Measurements from ENCODE around the gene STAG3.

Gene STAG3

GRCh38 chr7:100152404-100152803 lies 25.3 kb upstream of the STAG3 start:
- DNase-seq (ENCODE audit: low read depth): no peak
- H3K4me3 ChIP-seq (ENCODE audit: low read depth, low read length): no peak overlapping the region
- no peak for TF ChIP-seq CTCF (IDR thresholded peaks at IDR 0.05; ENCODE audit: insufficient read depth, low read depth, low read length, missing control alignments)

DNA sequence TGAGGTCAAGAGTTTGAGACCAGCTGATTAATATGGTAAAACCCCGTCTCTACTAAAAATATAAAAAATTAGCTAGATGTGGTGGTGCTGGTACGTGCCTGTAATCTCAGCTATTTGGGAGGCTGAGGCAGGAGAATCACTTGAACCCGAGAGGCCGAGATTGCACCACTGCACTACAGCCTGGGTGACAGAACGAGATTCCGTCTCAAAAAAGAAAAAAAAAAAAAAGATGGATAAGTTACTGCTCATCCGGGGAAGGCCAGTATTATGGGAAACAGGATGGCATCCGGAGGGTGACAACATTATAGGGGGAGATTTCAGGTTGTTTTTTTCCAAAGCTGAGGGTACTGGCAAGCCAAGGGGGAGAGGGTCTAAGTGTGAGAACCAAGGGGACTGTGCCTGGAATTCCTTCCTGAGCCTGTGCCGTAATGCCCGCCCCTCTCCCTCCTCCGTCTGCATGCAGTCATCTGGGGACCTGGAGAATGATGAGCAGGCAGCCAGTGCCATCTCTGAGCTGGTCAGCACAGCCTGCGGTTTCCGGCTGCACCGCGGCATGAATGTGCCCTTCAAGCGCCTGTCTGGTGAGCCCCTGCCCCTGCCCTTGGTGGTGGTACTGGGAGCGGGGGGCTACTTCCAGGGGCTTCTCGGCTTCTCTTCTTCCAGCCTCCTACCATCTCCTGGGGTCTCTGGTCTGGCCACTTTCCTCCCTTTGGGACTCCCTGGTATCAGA lies 24.6 kb upstream of the STAG3 start:
- TF ChIP-seq CTCF (IDR thresholded peaks at IDR 0.05; ENCODE audit: insufficient read depth, low read depth, low read length, missing control alignments): no peak
- no peak for DNase-seq (ENCODE audit: low read depth)

DNA sequence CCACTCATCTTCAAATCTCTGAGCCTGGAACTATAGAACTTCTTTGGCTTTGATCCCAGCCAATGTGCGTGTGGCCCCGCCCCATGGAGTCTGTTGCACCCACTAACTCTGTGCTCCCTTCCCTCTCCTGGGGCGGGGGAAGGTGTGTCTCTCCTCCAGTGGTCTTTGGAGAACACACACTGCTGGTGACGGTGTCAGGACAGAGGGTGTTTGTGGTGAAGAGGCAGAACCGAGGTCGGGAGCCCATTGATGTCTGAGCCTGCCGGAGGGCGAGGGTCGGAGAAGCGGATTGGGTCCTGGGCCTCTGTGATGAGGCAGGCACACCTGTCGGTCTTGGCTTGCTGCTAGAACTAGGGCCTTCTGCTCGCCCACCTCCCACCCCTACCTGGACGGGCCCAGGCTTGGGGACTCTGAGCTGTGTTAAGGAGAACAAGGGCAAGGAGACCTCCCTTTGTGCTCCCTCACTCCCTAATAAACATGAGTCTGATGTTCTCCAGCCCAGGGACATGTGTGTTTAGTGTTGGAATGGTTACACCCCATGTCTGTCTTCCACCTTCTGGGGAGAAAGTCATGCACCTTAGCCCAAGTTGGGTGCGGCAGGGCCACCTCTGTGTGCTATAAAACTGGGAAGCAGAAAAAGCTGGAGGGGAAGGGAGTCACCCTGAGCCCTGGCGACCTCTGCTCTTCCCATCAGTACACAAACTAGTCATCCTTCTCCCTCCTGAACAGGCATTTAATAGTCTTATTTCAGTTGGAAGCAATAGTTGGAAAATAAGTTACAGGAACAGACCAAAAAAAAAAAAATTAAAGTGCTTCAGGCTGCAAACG lies 23.8 kb upstream of the STAG3 start:
- no peak overlapping the region for H3K4me3 ChIP-seq (ENCODE audit: low read depth, low read length)
- no peak for DNase-seq (ENCODE audit: low read depth)
- TF ChIP-seq CTCF (IDR thresholded peaks at IDR 0.05; ENCODE audit: insufficient read depth, low read depth, low read length, missing control alignments): no peak

More for the DNA sequence above, 24.6 kb upstream of the STAG3 start:
- no peak overlapping the region for H3K4me3 ChIP-seq (ENCODE audit: low read depth, low read length)

GRCh38 chr7:100154651-100155491 lies 22.8 kb upstream of the STAG3 start:
- no peak overlapping the region for H3K4me3 ChIP-seq (ENCODE audit: low read depth, low read length)
- no peak for TF ChIP-seq CTCF (IDR thresholded peaks at IDR 0.05; ENCODE audit: insufficient read depth, low read depth, low read length, missing control alignments)
- no peak for DNase-seq (ENCODE audit: low read depth)

DNA sequence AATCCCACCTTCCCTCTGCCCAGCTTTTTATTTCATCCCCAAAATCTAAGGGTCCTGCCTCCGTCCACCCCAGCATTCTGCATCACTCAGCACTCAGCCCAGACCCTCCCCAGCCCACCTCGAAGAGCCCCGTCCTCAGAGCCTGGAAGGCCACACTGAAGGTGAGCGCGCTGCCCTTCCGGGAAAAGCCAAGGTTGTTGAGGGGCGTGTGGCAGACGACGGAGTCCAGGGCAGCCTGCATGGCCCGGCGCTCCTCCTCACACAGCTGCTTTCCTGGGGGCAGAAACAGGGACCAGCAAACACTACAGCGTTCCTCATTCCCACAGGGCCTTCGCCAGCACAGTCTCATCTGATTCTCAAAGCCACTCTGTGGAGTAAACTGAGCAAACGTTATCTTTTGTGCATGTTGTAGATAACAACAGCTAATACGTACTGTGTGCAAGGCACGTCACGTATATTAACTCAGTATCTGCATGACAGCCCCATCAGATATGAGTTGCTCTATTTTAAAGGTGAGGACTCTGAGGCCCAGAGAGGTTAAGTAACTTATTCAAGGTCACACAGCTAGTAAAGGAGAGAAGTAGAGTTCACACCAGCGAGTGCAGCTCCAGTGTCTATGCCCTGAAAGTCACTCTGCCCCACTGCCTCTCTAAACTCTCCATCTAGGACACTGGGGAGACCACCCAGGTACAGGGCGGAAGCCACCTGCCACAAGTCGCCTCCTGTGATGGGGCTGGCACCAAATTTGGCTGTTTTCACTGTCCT lies 22.0 kb upstream of the STAG3 start:
- no peak for DNase-seq (ENCODE audit: low read depth)
- no peak for TF ChIP-seq CTCF (IDR thresholded peaks at IDR 0.05; ENCODE audit: insufficient read depth, low read depth, low read length, missing control alignments)
- H3K4me3 ChIP-seq (ENCODE audit: low read depth, low read length): no peak overlapping the region
